Left ventricle myocardium superior (tissue), 1 donor: ENCODE data around the gene DYDC2. TPM values are rescaled to one million over a fixed set of nuclear protein-coding genes. Genes with fewer than 3 reads are reported as not detected.
"Not testable (repeated sequence)": the region's sequence is repeated elsewhere in the genome, so short reads cannot be mapped to it uniquely, and the experiment has no call there.

ENCODE experiments used
- ATAC-seq: fragments of 200-7000 bp; cut with Tn5 transposase; one replicate; pipeline ENCODE4 v1.9.1; 2020; ENCODE audit warnings: mild to moderate bottlenecking, moderate library complexity
- DNase-seq: peaks from one replicate; pipeline ENCODE4 v3.0.0-alpha.2; 2020
- intact Hi-C: fragments of 100-400 bp; cut with micrococcal nuclease; formaldehyde crosslinking; loops from one replicate; pipeline ENCODE4 v1.11.0; 2022
- total RNA-seq: library from RNA; stranded (reverse); fragmentation: NEBNext Ultra II Directional; extraction: Animal tissue kit (Norgen Biotek cat#: 25700); gene quantifications from one replicate; pipeline ENCODE4 v1.2.1, GENCODE V29; 2021
- donor health status: DM: no; HTN: yes; CAD: no; lungs with severe emphysema.

DYDC2 gene
- total RNA-seq, 1 donor from 2014 or later: not detected

GRCh38 chr10:80410578-80411145 lies 54.1 kb downstream of the DYDC2 start:
- no peak for ATAC-seq
- intact Hi-C loops: no loop called here

GRCh38 chr10:80411267-80411668 lies 54.7 kb downstream of the DYDC2 start:
- ATAC-seq (no peak), DNase-seq (peak; percentile 74)
- intact Hi-C loops: no loop called here

More at GRCh38 chr10:80410578-80411145, 54.1 kb downstream of the DYDC2 start:
- no peak for DNase-seq

GRCh38 chr10:80411681-80412220 lies 55.2 kb downstream of the DYDC2 start:
- ATAC-seq (no peak), DNase-seq (no peak)
- intact Hi-C loops: no loop called here

GRCh38 chr10:80412486-80412885 lies 55.9 kb downstream of the DYDC2 start:
- ATAC-seq (no peak), DNase-seq (no peak)
- intact Hi-C loops: no loop called here

- ATAC-seq: no peak
- intact Hi-C loops: no loop called here
- peak; percentile 41 for DNase-seq
These were observed 56.9 kb downstream of the DYDC2 start for GRCh38 chr10:80413271-80413996.

GRCh38 chr10:80414142-80414895 lies 57.7 kb downstream of the DYDC2 start:
- no peak for ATAC-seq
- no peak for DNase-seq
- intact Hi-C loops: no loop called here

GRCh38 chr10:80415734-80416478 lies 59.3 kb downstream of the DYDC2 start:
- ATAC-seq (peak; percentile 30), DNase-seq (no peak)
- intact Hi-C loops: no loop called here

GRCh38 chr10:80416479-80417098 lies 60.0 kb downstream of the DYDC2 start:
- intact Hi-C loops: no loop called here
- peak; percentile 94 for ATAC-seq
- peak; percentile 87 for DNase-seq

GRCh38 chr10:80417256-80417655 lies 60.7 kb downstream of the DYDC2 start:
- DNase-seq, intact Hi-C loops, ATAC-seq: not testable (repeated sequence)

Other genes starting within 250 kb of the DYDC2 start
- gene PLAC9, start 224.1 kb upstream of the DYDC2 start, total RNA-seq: 23.2 TPM
- 405 TPM for gene ANXA11, start 151.2 kb upstream of the DYDC2 start, total RNA-seq
- not detected for gene MAT1A, start 67.1 kb upstream of the DYDC2 start, total RNA-seq
- gene DYDC1, start within 50 bp of the DYDC2 start, total RNA-seq: not detected
- 119 TPM for gene PRXL2A, start 51.8 kb downstream of the DYDC2 start, total RNA-seq
- 41.2 TPM for gene TSPAN14, start 97.5 kb downstream of the DYDC2 start, total RNA-seq
- not detected for gene SH2D4B, start 181.1 kb downstream of the DYDC2 start, total RNA-seq